Measurements from ENCODE around the gene ESRRA.

The ESRRA gene

DNA sequence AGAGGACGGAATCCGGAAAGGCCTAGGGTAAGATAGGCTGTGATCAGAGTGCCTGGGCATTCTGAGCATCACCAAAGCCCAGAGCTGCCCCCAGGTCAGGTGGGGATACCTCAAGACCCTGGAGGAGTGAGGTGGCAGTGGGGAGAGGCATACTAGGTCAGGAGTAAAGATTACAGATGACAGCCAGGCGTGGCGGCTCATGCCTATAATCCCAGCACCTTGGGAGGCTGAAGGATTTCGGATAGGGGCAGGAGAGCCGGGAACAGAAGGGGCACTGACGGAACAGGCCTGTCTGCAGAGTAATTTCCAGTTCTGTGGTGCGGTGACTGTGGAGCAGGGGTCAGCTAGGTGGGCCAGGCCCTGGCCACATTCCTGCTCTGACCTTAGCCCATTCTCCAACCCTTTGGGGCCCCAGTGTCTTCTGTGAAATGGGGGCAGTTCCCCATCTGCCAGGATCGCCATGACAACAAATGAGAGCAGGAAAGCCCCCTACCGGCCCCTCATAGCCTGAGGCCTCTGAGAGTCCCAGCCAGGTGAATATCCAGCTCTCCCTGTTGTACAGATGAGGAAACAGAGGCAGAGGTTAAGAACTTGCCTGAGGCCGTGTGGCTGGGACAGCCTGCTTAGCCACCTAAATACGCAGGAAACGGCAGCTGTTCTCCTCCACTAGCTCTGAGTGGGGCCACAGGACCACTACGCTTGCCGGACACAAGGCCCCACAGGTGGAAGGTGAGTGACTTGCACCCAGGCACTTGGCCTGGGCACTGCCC, 30.1 kb upstream of the ESRRA start:
- DNase-seq: no peak

DNA sequence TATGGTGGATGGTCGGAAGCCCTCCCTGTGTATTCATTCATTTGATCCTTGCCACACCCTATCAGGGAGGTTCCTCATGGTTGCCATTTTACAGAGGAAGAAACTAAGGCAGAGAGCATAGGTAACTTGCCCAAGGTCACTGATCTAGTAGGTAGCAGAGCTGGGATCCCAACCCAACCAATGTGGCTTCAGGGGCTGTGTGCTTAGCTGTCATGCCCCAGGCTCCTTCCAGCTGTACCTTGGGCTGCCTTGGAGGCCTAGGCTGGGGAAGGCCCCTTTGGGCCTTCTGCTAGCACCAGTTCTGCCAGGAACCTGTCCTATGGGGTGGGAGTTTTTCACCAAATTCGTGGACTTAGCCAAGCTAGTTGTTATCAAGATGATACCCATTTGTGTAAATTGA, 29.5 kb upstream of the ESRRA start:
- DNase-seq: no peak

DNA sequence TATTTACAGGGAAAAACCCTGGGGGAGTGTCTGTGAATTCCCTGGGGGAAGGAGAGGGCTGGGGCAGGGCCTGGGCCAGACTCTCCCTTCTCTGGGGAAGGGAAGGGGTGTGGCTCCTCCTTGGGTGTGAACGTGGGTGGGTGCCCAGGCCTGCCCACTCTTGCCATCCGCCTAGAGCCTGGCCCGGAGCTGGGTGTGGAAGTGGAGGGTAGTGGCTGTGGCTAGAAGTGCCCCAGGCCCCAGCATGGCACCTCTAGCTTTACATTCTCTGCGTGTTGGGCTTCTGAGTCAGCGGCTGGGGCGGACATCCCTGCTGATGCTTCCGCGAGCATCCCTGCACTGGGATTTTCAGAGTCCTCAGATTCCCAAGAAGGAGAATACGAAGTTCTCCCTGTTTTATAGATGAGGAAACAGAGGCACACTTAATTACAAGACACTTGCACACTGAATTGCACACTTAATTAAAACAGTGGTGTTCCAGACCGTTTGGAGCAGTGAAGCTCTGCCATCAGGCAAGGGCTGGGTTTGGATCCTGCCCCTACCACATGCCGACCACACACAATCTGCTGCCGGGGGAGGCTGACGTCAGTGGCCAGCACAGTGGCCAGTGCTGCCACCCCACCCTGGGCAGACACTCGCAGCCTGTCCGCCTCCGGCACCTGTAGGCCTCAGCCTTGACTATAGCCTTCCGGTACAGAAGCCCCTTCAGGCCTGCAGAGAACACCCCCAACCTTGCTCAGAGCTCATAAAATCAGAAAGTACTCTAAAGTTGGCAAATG, 28.5 kb upstream of the ESRRA start:
- DNase-seq: no peak

DNA sequence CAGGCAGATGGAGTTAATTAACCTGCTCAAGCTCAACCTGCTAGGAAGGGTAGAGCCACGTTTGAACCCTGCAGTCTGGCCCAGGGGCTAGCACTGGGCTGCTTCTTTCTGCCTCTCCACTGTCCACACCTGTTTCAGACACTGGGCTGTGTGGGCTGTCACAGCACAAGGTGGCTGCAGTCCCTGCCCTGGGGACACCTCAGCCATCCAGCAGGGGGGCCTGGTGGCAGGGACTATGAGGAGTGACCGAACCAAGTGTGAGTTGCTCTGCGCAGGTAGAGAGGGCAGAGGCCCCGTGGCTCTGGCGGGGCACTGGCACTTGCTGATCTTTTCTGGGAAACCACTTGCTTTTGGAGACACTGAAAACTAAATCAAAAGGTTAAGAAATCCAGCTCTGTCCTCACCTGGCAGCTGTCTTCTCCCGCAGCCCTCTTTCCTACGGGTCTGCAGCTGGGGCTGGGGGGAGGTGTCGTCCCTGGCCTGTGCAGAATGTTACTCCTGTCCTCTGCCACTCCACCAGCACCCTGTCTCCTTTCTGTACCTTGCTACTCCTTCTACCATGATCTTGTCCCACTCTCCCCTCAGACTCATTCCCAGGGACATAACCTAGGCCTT, 26.6 kb upstream of the ESRRA start:
- no peak for DNase-seq

DNA sequence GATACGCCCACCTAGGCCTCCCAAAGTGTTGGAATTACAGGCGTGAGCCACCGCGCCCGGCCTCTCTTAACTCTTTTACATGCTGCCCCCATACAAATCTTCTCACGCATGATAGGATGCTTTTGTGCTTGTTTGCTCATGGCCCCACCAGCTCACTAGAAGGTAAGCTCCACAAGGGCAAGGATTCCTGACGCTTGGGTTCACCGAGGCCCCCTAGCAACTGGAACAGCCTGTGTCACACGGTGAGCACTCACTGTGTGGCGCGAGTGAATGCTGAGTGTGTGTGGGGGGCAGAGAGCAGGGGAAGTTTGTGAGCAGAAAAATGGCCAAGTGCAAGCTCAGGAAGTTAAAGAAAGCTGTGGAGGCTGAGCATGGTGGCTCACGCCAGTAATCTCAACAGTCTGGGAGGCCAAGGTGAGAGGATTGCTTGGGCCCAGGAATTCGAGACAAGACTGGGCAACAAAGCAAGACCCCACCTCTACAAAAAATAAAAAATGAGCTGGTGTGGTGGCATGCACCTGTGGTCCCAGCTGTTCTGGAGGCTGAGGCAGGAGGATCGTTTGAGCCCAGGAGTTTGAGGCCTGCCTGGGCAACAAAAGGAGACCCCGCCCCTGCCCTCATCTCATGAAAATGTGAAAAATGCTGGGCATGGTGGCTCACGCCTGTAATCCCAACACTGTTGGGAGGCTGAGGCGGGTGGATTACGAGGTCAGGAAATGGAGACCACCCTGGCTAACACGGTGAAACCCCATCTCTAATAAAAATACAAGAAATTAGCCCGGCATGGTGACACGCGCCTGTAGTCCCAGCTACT, 23.2 kb upstream of the ESRRA start:
- no peak for DNase-seq

DNA sequence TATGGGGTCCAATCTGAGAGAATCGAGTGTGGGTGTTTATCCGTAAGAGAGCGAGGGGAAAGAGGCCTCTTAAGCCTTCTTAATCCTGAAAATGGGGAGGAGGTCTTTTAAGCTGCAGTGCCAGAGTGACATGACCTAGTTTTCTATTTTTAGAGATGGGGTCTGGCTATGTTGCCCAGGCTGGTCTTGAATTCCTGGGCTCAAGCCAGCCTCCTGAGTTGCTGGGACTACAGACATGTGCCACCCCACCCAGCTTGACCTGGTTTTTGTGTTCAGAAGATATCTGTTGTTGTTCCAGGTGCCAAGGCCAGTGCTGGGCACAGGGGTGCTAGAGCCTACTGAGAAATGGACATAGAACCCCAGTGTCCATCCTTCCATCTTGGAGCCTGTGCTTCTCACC, 22.2 kb upstream of the ESRRA start:
- no peak for DNase-seq

DNA sequence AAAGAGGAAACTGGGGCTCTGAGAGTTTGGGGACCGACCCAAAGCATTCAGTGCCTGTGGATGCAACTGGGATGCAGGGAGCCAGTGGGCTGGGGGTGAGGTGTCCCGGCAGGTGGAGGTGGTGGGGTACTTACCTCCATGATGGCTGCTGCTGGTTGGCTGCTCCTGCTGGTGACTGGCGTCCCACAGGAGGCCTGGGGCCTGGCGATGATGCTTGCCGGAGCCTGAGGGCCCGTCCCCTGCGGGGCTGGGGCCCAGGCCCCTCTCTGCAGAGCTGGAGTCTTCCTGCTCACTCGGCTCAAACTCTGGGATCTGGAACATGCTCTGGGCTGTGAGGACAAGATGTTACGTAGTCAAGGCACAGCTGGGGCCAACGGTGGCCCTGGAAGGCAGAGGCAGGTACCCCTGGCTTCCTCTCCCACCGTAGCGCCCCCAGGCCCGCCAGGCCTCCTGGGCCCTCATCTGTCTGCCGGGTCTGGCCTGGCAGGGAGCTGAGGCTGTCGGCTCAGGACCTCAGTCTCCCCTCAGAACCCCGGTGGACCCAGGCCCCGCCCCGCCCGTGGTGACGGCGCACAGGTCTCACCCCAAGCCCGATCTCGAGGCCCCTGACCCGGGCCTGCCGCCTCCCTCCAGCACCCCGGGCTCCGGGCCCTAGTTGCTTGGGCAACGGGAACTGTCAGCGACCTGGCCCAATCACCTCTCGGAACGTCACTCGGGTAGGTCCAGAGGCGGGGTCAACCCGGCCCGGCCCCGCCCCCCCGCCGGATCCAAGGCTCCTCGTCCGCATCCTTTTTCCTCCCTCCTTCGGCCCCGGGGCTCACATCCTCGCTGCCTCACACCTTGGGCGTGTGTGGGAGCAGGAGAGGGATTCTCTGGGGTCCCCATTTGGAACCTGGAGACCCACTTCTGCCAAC, 21.0 kb upstream of the ESRRA start, which contains the start of gene BAD:
Gene BAD, minus strand, starts transcription at position 618 of the 914 bp plus-strand sequence. Its CDS starts 297 bp downstream, at position 321.
- peak; percentile 92 for DNase-seq

DNA sequence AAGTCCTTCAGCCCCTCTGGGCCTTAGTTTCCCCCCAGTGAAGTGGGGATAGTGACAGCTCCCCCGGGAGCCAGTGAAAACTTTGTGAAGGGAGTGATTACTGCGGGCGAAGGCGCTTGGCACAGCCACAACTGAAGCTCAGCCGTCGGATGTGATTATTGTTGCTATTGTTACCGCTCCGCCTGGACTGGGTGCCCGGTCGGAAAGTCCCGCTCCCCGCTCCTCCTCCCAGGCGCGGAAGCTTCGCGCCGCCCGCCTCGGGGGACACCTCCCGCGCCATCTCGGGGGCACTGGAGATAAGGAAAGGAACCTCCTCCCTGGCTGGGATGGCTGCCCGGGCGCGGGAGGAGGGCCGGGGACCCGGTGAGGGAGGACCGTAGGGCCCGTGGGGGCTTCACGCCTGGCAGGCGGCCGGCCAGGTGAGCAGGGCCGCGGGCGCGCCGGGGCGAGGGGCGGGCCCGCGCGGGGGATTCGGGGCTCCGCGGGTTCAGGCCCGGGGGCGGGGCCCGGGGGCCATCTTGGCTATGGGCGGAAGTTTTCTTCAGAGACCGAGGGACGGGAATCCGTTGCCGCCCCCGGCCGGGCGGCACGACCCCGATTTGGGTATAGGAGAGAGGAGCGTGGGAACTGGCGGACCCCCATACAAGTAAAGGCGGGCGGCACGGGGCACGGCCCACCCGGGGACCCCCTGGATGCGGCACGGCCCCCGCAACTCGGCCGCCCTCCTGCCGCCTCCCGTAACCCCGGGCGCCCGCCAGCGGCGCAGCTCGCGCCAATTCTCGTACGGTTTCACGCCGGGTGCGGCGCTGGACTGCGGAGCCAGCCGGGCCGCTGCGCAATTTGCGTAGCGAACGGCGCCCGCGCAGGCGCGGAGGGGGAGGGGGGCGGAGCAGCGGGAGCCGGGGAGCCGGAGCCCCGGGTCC, 20.1 kb upstream of the ESRRA start, which contains the start of gene GPR137:
Gene GPR137, plus strand, starts transcription at position 887 of the 923 bp plus-strand sequence. CDS start 677 bp downstream, outside the sequence.
- peak; percentile 89 for DNase-seq

DNA sequence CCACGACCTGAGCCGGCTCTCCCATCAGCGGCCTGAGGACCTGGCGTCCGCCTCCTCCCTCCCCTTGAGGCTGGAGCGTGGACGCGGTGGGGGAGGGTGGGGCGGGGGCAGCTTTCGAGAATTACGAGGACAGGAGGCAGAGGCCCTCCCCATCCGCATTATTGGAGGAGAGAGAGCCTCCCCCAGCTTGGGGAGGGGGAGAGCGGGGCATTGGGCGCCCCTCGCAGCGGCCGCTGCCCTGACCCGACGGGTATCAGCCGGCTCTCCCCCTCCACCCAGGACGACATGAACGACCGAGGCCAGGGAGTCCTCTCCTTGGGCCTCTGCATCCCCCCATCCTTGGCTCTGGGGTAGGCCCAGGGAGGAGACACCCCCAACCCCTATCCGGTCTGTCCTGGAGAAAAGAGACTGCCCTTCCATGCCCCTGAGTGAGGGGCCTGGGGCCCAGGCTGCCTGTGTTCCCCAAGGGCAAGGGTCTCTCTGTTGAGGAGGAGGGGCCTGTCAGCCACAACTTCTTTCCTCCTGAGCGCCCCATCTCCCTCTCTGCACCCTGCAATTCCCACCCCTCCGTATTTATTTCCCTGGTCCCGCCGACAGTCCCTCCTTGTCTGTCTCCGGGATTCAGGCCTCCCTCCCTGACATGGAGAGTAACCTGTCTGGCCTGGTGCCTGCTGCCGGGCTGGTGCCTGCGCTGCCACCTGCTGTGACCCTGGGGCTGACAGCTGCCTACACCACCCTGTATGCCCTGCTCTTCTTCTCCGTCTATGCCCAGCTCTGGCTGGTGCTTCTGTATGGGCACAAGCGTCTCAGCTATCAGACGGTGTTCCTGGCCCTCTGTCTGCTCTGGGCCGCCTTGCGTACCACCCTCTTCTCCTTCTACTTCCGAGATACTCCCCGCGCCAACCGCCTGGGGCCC, 19.2 kb upstream of the ESRRA start:
- DNase-seq: no peak

DNA sequence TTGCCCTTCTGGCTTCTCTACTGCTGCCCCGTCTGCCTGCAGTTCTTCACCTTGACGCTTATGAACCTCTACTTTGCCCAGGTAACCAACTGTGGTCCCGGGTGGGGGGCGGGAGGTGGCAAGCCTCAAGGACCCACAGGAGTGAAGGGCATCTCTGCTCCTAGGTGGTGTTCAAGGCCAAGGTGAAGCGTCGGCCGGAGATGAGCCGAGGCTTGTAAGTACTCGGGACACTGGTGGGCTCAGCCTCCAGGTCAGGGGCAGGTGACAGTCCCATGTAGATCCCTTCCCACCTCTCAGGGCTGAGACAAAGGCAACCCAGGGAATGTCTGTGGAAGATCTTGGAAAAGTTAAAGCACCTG, 18.5 kb upstream of the ESRRA start:
- DNase-seq: no peak

DNA sequence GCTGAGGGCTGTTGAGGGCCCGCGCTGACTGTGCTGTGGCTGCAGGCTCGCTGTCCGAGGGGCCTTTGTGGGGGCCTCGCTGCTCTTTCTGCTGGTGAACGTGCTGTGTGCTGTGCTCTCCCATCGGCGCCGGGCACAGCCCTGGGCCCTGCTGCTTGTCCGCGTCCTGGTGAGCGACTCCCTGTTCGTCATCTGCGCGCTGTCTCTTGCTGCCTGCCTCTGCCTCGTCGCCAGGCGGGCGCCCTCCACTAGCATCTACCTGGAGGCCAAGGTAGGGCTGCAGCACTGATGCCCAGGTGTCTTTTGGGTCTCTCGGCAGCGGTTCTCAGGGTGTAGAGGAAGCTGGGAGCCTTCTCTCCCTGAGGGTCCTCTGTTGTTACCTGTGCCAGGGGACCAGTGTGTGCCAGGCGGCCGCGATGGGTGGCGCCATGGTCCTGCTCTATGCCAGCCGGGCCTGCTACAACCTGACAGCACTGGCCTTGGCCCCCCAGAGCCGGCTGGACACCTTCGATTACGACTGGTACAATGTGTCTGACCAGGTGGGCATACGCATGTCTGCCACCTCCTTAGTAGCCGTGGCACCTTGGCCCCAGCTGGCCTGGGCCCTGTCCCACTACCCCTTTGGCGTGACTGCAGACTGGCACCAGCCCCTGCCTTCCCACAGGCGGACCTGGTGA, 17.5 kb upstream of the ESRRA start:
- no peak for DNase-seq

DNA sequence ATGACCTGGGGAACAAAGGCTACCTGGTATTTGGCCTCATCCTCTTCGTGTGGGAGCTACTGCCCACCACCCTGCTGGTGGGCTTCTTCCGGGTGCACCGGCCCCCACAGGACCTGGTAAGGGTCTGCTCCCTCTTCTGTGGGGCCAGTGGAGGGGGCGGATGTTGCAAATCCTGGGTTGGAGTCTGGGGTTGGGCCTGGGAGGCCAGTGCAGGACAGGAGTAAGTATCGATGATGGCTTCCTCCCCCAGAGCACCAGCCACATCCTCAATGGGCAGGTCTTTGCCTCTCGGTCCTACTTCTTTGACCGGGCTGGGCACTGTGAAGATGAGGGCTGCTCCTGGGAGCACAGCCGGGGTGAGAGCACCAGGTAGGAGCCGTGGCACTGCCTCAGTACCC, 17.0 kb upstream of the ESRRA start:
- DNase-seq: no peak

DNA sequence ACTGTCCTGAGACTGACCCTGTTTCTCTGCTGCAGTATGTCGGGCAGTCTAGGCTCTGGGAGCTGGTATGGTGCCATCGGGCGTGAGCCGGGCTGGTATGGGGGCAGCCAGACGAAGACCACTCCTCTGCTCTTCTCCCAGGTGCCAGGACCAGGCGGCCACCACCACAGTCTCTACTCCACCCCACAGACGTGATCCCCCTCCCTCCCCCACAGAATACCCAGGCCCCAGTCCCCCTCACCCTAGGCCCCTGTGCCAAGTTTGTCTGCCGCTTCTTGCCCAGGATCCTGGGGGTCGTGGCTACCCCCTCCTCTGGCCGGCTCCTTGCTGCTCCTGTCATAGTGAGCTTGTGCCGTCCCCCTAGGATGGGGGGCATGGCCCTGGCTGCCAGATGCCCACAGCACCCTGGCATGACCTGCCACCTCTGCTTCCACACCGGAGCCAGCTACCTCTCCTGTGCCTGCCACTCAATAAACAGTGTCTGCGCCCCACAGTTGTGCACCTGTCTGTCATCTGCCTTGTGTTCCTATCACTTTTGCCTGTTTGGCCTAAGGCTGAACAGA, 16.2 kb upstream of the ESRRA start:
- DNase-seq: no peak

DNA sequence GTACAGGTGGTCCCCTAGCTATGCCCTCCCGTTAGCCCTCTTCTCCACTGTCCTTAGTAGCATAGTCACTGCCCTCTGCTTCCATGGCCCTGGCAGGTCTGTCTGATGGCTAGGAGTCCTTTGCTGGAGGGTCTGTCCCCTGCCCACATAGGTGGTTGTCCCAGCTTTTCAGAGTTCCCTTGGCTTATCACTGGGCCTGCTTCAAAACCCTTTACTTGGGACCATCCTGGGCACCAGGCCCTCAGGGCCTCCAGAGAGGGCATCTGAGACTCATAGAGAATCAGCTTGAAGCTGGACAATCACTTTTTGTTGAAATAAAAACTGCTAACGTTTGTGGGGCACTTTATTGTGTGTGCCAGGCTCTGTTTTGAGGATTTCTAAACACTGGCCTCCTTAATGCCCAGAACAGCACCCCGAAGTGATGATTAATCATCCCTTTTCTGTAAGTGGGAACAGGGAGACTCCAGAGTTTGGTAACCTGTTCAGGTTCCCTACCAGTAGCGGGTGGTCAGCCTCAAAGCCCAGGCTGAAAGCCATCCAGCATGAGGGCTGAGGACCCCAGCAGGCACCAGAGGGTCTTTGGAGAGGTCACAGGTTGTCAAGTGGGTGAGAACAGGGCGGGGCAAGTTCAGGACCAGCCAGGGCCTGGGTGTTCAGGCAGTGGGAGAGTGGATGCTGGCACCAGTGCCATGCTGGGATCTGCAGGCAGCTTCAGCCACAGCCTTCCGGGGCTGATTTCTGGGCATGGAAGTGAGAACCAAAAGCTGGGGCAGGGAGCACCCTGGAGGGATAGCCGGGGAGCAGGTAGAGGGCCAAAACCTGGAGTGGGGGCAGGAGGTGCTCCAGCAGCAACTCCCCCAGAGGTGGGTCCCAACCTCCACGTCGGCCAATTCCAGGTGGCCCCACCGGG, 14.7 kb upstream of the ESRRA start:
- DNase-seq: no peak

DNA sequence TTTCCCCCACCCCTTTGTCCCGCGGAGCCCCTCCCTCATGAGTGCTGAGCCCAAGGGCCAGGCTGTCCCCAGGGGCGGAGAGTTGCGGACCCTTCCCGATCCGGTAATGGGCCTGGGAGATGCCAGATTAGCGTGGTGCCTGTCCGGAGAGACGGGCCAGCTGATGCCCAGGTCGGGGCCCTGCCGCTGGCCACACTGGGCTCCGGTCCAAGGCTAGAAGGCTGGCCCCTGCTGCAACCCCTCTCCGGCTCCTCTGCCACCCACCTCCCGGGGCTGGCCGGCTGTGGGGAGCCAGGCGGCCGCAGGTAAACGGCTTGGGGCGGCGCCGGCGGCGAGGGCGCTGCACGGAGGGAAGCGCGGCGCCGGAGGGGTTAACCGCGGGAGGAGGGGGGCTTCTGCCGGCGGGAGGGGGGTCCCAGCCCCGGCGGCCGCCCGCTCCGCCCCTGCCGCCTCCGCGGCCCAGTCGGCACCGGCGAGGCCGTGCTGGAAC, 14.0 kb upstream of the ESRRA start, which contains the start of gene KCNK4:
Gene KCNK4, plus strand, starts transcription at position 41 of the 490 bp plus-strand sequence. CDS start 1,717 bp downstream, outside the sequence.
- no peak for DNase-seq

DNA sequence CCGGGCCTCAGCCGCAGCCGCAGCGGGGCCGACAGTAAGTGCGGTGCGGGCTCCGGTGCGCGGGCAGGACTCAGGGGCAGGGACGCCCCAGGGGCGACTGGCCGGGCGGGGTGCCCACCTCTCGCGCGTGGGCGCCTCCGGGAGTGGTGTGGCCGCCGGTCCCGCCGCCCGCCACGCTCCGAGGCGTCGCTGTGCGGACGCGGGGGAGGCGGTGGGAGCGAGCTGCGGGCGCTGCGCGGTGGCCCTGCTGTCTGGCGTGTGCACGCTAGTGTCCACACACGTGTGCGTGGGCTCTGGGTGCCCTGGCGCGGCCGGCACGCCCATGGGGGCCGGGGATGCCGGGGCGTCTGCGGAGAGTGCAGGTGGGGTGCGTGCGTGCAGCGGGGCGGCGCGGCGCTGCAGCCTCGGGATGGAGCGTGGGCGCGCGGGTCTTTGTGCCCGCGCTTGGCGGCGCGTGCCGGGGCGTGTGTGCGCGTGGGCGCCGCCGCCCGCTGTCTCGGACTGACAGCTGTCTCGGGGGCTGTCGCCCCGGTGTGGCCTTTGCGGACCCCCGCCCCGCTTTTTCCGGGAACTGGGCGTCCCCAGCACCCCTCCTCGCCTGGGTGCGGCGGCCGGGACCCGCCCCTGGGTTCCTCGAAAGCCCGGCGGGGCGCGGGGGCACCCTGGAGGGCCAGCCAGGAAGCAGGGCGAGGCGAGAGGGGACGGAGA, 13.4 kb upstream of the ESRRA start:
- DNase-seq: no peak

Measured in CD4-positive, alpha-beta T cell treated with Interleukin-4 for 4 hours (primary cell).